IPS DF 19.7 (cell line): ENCODE measurements around the gene DHFR2.
"Not testable (repeated sequence)": the region's sequence is repeated elsewhere in the genome, so short reads cannot be mapped to it uniquely, and the experiment has no call there.

ENCODE experiments used
- DNase-seq: peaks from one replicate; pipeline ENCODE4 v3.0.0-alpha.2; 2013; ENCODE audit warnings: low read depth, low spot score

DHFR2 gene

DNA sequence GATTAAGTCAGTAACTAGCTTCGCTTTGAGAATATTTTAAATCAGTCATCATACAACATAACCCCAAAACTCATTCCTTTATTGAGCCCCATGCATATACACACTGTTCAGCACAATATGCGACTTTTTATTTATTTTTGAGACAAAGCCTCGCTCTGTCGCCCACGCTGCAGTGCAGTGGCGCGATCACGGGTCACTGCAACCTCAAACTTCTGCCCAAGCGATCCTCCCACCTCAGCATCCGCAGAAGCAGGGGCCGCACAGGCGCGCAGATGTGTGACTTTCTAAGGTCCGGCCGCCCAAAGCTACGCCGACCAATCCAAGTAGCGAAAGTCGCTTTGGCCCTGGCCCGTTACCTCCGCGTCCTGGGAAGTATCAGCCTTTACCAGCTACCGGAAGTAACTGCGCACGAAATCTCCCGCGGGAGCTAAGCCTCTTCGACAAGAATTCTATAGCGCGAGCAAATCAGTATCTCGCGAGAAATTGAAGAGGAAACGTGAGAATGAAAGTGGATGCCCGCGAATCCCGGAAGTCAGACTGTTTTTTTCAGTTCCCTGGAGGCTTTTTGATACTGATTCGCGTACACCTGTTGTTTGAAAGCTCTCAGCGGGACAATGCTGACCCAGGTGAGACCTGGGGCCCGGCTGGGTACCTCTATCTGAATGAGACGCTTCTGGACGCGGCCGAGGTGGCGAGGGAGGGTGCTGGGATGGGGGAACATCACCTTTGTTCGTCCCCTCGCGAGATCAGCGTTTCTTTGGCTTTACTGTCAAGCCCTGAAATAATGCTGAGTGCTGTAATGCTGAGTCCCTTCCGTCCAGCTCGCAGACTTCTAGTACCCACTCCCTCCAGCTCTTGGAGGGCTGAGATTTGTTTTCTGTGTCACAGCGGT, at the start of gene DHFR2, which contains the start of gene NSUN3:
Gene DHFR2 (minus strand): TSS at position 404 of the 892 bp plus-strand sequence. CDS start 1,405 bp downstream, outside the sequence.
Gene NSUN3 (plus strand): TSS at position 549 of the 892 bp plus-strand sequence. CDS start 66 bp downstream, at position 615.
- peak; percentile 98 for DNase-seq

DNA sequence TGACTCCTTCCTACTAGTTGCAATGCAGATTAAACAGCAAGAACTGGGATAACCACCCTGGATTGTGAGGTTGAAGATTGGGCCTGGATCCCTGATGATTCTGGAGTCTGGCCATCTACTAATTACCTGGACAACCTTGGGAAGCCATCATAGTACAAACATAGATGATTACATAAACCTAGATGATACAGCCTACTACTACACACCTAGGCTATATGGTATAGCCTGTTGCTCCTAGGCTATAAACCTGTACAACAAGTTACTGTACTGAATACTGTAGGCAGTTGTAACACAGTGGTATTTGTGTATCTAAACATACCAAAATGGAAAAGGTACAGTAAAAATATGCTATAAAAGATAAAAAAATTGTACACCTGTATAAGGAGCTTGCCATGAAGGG, 48.1 kb upstream of the DHFR2 start:
- no peak for DNase-seq

DNA sequence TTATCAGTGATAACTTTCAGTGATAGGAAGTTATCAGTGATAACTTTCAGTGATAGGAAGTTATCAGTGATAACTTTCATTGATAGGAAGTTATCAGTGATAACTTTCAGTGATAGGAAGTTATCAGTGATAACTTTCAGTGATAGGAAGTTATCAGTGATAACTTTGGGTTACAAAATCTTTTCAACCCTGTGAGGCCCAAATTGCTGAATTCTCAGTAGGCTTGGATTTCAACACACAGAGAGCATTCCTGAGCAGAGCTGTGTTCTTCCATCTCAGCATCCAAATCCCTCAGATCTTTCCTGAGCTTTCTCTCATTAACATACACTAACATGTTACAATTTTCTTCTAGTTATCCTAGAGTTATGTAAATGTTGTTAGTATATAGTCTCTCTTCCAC, 47.5 kb upstream of the DHFR2 start:
- DNase-seq = not testable (repeated sequence)

DNA sequence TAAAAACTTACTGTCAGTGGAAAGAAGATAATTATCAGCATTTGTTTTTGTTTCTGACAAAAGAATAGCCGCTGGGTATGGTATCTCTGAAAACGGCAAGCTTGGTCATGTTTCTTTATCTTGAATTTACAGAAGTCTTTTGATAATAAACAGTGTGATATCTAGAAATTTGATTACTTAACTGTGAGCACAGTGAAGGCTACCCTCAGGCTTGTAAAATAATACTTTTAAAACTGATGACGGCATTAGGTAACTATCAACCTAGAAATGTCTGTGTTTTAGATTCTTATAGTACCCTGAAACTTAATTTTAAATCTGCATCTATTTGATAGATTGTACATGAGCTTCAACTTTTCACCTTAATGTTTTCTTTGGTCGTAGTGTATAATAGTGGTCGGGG, 43.6 kb upstream of the DHFR2 start:
- no peak for DNase-seq

DNA sequence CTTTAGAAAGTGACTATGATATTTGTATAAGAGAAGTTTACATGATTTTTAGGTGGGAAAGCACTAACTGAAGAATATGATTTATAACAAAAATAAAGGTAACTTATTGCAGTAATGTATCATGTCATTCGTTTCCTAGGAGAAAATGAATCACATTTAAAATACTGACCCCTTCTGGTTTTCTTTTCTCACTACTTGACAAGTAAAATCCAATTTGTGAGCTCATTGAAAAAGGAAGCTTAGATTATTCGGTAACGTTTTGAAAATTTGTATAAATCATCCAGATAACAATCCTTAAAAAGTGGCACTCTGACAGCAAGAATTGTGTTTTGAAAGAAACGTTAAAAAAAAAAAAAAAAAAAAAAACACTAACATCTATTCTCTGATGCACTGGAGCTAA, 39.1 kb upstream of the DHFR2 start:
- no peak for DNase-seq

DNA sequence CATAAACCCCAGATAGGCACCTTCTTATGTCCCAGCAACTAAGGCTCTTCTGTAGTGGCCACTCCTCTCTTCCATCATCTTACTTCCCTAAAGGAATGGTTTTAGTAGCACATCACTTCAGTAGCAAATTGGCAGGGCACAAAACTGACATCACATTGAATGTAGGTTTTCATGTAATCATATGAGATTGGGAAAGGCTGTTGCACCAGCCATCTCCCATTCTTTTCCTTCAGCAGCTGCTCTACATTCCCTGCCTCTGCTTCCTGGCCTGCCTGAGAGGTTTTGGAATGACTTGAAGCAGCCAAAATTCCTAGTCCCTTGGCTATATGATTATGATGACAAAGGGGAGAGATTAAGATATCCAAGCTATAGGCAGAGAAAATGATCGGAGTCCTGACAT, 36.6 kb upstream of the DHFR2 start:
- DNase-seq = no peak

DNA sequence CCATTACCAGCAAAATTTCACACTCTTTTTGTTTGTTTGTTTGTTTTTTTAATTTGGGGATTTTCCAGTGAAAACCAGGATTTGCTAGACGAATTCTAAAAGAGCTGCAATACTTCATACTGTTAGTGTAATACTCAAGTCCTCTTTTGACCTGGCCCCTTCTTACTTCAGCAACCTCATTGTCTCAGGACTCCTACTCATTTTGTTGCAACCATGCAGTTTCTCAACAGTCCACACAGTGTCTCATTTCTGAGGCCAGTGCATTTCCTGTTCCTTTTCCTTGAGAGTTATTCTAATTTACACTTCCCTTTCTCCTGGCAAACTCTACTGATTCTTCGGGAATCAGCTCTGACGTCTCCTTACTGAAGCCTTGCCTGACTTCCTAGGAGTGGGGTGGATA, 35.7 kb upstream of the DHFR2 start:
- no peak for DNase-seq

DNA sequence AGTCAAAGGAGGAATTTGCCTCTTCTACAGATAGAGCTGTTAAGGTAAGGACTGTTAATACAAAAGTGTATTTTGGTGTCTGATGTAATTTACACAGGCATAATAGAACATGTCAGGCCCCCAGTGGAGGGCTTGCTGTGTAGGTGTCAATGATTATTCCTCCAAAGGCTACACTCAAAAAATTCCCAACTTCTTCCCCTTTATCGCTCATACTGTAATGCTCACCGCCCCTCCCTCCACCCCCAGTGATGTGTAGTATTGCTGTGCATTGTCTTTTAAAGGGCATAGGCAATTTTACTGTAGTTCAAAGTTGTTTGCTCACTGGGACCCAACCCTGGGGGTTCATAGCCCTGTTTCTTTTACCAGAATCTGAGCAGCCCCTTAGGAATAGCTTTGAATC, 32.4 kb upstream of the DHFR2 start:
- DNase-seq = no peak

DNA sequence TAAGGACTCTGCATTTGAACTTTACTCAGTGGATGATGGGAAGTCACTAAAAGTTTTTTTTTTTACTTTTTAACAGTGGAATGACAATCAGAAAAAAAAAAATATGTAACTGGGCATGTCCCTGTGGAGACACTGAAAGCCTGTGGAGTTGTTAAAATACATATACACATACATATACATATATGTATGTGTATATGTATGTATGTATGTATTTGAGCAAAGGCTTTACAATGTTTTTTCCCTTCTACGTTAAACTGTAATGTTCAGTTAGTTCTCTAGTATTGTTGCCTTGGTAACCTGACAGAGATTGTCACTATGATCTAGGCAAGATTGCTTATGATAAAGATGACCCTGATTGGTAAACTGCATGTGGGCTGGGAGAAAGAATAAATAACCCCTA, 30.4 kb upstream of the DHFR2 start:
- no peak for DNase-seq

DNA sequence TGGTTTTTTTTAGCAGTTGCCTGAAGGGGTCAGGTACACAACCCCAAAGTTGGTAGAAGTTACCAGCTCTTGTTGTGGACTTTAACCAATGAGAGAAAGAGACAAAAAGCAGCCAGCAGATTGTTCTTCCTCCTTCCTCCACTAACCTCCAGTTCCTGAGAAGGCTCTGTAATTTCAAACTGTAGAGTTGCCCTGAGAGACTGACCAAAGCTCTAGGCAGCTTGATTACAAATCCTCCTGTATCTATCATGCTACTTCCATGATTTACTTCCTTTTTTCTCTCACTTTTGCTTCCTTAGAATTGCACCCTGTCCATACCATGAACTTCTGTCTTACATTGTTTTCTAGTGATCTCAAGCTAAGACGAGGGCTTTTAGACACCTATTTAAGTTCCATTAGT, 29.4 kb upstream of the DHFR2 start:
- no peak for DNase-seq

DNA sequence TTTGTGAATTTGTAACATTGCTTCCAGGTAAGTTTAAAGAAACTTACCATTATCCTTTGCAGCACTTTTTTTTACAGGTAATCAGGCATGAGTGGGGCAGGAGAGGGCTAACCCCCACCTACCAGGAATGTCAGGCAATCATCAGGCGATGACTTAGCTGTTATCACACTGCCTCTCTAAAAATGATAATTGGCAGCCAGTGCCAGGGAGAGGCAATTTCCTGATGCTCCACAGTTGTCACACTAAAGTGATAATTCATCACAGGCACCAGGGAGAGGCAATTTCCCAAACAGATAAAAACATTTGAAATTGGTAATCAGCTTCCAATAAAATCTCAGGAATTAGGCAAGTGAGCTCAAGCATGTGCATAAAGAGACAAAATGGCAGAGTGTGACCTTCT, 26.4 kb upstream of the DHFR2 start:
- no peak for DNase-seq

DNA sequence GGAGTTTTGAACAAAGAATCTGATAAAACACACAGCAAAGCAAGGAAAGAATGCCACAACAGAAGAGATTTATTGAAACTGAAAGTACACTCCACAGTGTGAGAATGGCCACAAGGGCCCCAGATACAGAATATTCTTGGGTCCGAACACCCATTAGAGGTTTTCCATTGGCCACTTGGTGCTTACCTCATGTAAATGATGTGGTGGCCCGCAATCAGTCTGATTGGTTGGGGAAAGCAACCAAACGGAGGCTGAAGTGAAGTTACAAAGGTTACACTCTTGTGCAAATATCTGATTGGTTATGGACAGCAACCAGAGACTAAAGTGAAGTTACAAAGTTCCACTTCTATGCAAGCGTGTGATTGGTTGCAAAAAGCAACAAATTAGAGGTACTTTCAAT, 20.5 kb upstream of the DHFR2 start:
- no peak for DNase-seq

DNA sequence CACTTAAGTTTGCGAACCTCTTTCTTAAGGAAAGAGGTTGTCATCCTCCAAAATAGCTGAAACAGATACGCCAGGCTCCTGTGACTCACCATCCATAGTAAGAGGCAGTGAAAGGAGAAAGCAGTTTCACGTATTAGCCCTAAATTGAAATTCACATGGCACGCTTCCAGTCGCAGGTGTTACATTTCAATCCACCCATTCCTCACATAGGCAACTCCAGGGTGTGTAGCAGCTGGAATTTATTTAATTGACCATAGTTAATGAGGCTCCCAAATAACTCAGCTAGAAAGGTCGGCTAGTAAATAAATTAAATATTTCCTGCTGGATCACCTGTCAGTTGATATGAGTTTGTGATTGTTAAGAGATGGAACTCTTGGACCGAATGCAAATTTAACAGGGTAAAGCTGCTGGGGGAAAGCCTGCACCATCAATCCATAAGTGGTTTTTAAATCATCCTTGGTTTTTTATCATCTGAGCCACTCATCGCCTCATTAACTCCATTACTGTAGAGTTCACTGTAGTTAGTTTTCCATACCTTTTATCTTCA, 19.7 kb upstream of the DHFR2 start:
- DNase-seq = no peak

DNA sequence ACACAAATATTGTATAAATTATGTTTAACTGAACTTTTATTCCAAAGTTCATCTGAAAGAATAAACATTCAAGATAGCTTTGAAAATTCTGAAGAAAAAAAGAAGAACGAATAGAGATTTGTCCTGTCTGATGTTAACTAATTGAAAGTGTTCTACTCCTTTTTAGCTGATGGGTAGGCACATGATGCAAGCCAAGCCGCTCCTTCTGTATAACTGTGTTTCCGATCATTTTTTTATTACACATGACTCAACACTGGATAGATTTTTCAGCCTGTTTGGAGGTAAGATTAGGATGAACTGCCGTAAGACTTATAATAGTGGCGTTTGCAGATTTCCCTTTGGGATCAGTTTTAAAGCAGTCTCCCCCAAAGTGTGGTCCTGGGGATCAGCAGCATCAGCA, 19.2 kb upstream of the DHFR2 start:
- DNase-seq = no peak

DNA sequence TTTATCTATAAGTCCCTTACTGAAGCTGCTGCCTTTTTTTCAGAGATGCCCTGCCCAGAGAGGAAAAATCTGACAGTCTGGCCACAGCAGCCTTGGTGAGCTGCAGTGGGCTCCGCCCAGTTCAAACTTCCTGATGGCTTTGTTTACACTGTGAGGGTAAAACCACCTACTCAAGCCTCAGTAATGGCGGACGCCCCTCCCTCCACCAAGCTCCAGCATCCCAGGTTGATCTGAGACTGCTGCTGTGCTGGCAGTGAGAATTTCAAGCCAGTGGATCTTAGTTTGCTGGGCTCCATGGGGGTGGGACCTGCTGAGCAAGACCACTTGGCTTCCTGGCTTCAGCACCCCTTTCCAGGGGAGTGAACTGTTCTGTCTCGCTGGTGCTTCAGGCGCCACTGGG, 17.8 kb upstream of the DHFR2 start:
- DNase-seq = not testable (repeated sequence)

DNA sequence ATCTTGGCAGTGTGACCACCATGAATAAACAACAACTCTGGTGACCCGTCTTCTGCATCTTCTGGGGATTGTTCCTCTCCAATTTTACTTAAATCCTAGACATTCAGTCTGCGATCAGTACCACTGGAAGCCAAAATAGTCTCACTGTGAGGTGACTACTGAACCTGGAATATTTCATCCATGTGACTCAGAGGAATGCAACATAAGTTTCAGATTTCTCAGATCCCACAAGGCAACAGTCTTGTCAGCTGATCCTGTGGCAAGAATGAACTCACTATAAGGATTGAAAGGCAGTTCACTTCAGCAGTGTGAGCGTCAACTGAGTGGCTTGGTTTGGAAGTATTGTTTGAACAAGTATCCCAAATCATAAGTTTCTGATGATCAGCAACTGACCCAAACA, 13.3 kb upstream of the DHFR2 start:
- DNase-seq = no peak

DNA sequence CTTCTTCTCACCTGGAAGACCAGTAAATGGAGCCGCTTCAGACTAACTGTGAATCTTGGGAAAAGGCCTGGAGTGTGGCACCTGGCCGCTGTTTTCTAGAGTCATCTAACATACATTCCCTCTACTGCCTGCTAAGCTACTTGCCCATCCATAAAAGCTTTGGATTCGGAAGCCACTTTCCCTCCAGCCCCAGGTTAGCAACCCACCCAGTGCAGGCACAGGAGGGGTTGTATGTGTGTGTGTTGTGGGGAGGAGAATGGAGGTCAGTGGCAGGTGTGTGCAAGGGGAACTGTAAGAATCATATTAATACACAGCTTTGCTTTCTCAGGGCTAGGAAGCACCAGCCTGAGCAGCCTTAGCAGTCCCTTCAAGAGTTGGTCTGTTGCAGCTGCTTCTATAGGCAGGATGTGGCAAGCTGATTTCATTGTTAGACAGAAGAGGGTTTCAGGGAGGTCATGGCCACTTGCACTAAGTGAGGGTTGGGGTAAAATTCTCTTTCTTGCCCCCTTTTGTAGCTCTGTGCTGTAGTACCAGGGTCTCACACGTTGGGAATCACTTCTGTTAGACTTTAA, 9.1 kb upstream of the DHFR2 start:
- DNase-seq = no peak

DNA sequence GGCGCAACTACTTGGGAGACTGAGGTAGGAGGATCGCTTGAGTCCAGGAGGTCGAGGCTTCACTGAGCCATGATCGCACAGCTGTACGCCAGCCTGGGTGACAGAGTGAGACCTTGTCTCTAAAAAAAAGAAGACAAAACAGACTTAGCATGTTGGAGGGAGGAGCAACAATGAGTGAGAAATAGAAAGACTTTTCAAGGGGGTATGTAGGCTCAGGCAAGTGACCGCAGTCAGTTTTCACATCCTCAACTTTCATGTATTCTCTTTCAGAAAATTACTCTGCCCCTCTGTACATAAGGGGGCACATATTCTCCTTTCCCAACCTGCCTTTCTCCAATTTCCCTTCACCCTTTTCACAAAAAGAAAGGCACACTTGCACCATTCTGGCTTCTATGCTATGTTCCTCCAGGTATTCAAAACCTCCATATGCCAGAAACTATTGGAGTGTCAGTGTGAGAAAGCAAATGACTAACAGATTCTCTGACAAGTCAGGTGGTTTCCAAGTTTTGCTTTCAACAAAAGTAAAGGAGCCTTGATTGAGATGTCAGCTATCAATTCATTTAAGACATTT, 7.7 kb upstream of the DHFR2 start:
- no peak for DNase-seq

DNA sequence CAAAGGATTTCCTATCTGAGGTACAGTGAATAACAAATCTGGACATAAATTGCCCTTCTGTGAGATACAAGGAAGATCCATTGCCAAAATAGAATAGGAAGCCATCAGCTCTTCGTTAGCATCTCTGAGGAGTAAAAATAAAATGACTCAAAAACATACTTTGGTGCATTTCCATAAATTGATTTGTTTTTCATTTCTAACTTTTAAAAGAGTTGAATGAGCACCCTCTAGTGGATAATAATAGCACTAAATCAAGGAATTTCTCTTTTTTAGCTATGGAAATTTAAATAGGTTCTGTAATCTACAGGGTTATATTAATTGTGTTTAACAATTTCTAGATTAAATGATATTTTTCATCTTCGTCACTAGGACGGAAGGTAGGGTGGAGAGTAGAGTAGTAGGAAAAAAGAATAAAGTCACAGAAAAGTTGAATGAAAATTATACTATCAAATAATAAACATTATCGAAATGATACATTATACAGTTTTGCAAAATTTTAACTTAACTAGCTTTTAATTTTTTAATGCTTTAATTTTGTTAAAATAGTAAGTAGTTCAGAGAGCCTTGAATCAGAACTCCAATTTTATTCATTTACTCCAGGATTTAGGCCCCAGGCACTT, 6.6 kb upstream of the DHFR2 start:
- no peak for DNase-seq

DNA sequence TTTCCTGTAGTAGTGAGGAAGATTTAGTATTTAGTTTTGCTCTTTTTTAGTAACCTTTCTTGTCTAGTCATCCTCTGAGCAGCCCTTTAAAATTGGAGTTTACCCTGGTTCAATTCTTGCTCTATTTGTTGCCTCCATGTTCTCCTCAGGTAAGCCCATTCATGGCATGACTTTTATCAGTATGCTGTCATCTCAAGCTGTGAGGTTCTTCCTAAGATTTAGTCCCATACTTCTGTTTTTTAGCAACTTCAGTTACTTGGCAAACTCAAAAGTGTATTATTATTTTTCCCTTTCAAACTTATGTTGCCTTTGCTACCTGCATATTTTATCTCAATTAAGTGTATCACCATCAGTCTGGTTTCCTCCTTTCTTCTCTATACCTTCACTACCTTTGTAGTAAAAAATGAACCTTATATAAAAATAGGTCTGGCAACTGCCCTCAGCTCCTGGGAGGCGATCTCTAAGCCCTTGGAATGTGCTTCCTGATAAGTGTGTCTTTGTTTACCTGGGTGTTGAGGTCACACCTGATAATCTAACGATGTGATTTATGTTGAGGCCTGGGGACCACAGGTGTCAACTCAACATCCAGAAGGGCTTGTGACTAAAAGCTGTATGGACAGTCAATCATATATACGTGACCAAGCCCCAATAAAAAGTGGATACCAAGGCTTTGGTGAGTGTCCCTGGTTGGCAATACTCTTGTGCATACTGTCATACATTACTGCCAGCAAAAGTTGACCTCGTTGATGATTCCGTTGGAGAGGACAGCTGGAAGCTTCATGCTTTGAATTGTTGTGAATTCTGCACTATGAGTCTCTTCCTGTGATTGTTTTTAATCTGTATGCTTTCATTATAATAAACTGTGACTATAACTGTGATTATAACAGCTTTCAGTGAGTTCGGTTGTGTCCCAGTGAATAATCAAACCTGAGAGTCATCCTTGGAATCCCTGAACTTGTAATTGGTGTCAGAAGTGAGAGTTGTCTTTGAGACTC, 4.1 kb upstream of the DHFR2 start:
- DNase-seq = no peak
